ENCODE measurements around the gene ADAMTSL2.

The ADAMTSL2 gene

GRCh38 chr9:133584167-133584558, 49.7 kb downstream of the ADAMTSL2 start:
- Histone ChIP-seq H3K27ac (ENCODE audit: low read length) (no peak overlapping the region), H3K9ac (ENCODE audit: low read depth, low read length) (peak overlapping the region; percentile 10; the same call in 1 of the 2 replicates), H3K4me1 (ENCODE audit: insufficient read depth, low read length) (peaks cover 19% of the 10 kb centered on the region; the same call in 1 of the 2 replicates), H3K36me3 (ENCODE audit: insufficient read depth, low read depth, low read length) (no peaks in the 10 kb centered on the region), H3K9me3 (ENCODE audit: insufficient read depth, low read depth, low read length) (peaks cover 4% of the 10 kb centered on the region; the same call in 1 of the 2 replicates), H3K4me3 (ENCODE audit: low read length) (no peak overlapping the region; the same call in 1 of the 2 replicates), H3K27me3 (ENCODE audit: insufficient read depth, low read length) (no peaks in the 10 kb centered on the region; the same call in 1 of the 2 replicates)

GRCh38 chr9:133584559-133585476, 50.3 kb downstream of the ADAMTSL2 start:
- Histone ChIP-seq H3K4me3 (ENCODE audit: low read length) (peak overlapping the region; percentile 30; the same call in 1 of the 2 replicates), H3K9ac (ENCODE audit: low read depth, low read length) (peak overlapping the region; percentile 10; the same call in 1 of the 2 replicates), H3K4me1 (ENCODE audit: insufficient read depth, low read length) (peaks cover 19% of the 10 kb centered on the region; the same call in 1 of the 2 replicates), H3K27me3 (ENCODE audit: insufficient read depth, low read length) (no peaks in the 10 kb centered on the region; the same call in 1 of the 2 replicates), H3K36me3 (ENCODE audit: insufficient read depth, low read depth, low read length) (no peaks in the 10 kb centered on the region), H3K9me3 (ENCODE audit: insufficient read depth, low read depth, low read length) (peaks cover 4% of the 10 kb centered on the region; the same call in 1 of the 2 replicates), H3K27ac (ENCODE audit: low read length) (peak overlapping the region; percentile 26)

- Histone ChIP-seq H3K27me3 (ENCODE audit: insufficient read depth, low read length) (no peaks in the 10 kb centered on the region; the same call in 1 of the 2 replicates), H3K27ac (ENCODE audit: low read length) (no peak overlapping the region), H3K4me1 (ENCODE audit: insufficient read depth, low read length) (peaks cover 17% of the 10 kb centered on the region; the same call in 1 of the 2 replicates), H3K4me3 (ENCODE audit: low read length) (peak overlapping the region; percentile 30; the same call in 1 of the 2 replicates), H3K36me3 (ENCODE audit: insufficient read depth, low read depth, low read length) (no peaks in the 10 kb centered on the region), H3K9me3 (ENCODE audit: insufficient read depth, low read depth, low read length) (peaks cover 4% of the 10 kb centered on the region; the same call in 1 of the 2 replicates), H3K9ac (ENCODE audit: low read depth, low read length) (no peak overlapping the region)
Measured at GRCh38 chr9:133585481-133586351, 51.2 kb downstream of the ADAMTSL2 start.

GRCh38 chr9:133587051-133587450, 52.5 kb downstream of the ADAMTSL2 start:
- no peaks in the 10 kb centered on the region for H3K36me3 ChIP-seq (ENCODE audit: insufficient read depth, low read depth, low read length)
- peaks cover 10% of the 10 kb centered on the region; the same call in 1 of the 2 replicates for H3K4me1 ChIP-seq (ENCODE audit: insufficient read depth, low read length)
- H3K27me3 ChIP-seq (ENCODE audit: insufficient read depth, low read length), result no peaks in the 10 kb centered on the region; the same call in 1 of the 2 replicates
- H3K9me3 ChIP-seq (ENCODE audit: insufficient read depth, low read depth, low read length), result peaks cover 4% of the 10 kb centered on the region; the same call in 1 of the 2 replicates
- H3K9ac ChIP-seq (ENCODE audit: low read depth, low read length), result no peak overlapping the region
- no peak overlapping the region for H3K4me3 ChIP-seq (ENCODE audit: low read length)
- H3K27ac ChIP-seq (ENCODE audit: low read length), result no peak overlapping the region

- no peak overlapping the region for H3K9ac ChIP-seq (ENCODE audit: low read depth, low read length)
- H3K4me1 ChIP-seq (ENCODE audit: insufficient read depth, low read length), result peaks cover 10% of the 10 kb centered on the region; the same call in 1 of the 2 replicates
- peaks cover 4% of the 10 kb centered on the region; the same call in 1 of the 2 replicates for H3K9me3 ChIP-seq (ENCODE audit: insufficient read depth, low read depth, low read length)
- no peak overlapping the region for H3K27ac ChIP-seq (ENCODE audit: low read length)
- H3K27me3 ChIP-seq (ENCODE audit: insufficient read depth, low read length), result no peaks in the 10 kb centered on the region; the same call in 1 of the 2 replicates
- H3K4me3 ChIP-seq (ENCODE audit: low read length), result no peak overlapping the region
- H3K36me3 ChIP-seq (ENCODE audit: insufficient read depth, low read depth, low read length), result no peaks in the 10 kb centered on the region
Measured at GRCh38 chr9:133587466-133587865, 53.0 kb downstream of the ADAMTSL2 start.

- Histone ChIP-seq H3K4me1 (ENCODE audit: insufficient read depth, low read length) (peaks cover 5% of the 10 kb centered on the region; the same call in 1 of the 2 replicates), H3K36me3 (ENCODE audit: insufficient read depth, low read depth, low read length) (no peaks in the 10 kb centered on the region), H3K9ac (ENCODE audit: low read depth, low read length) (no peak overlapping the region), H3K9me3 (ENCODE audit: insufficient read depth, low read depth, low read length) (peaks cover 4% of the 10 kb centered on the region; the same call in 1 of the 2 replicates), H3K4me3 (ENCODE audit: low read length) (no peak overlapping the region), H3K27me3 (ENCODE audit: insufficient read depth, low read length) (no peaks in the 10 kb centered on the region; the same call in 1 of the 2 replicates), H3K27ac (ENCODE audit: low read length) (no peak overlapping the region)
Measured at GRCh38 chr9:133589454-133590227, 55.1 kb downstream of the ADAMTSL2 start.

- no peak overlapping the region for H3K4me3 ChIP-seq (ENCODE audit: low read length)
- peaks cover 4% of the 10 kb centered on the region; the same call in 1 of the 2 replicates for H3K9me3 ChIP-seq (ENCODE audit: insufficient read depth, low read depth, low read length)
- no peak overlapping the region for H3K9ac ChIP-seq (ENCODE audit: low read depth, low read length)
- H3K36me3 ChIP-seq (ENCODE audit: insufficient read depth, low read depth, low read length), result no peaks in the 10 kb centered on the region
- no peak overlapping the region for H3K27ac ChIP-seq (ENCODE audit: low read length)
- no peaks in the 10 kb centered on the region; the same call in 1 of the 2 replicates for H3K27me3 ChIP-seq (ENCODE audit: insufficient read depth, low read length)
- peaks cover 3% of the 10 kb centered on the region; the same call in 1 of the 2 replicates for H3K4me1 ChIP-seq (ENCODE audit: insufficient read depth, low read length)
Measured at GRCh38 chr9:133590231-133590855, 55.8 kb downstream of the ADAMTSL2 start.

GRCh38 chr9:133591116-133591910, 56.8 kb downstream of the ADAMTSL2 start:
- no peak overlapping the region for H3K9ac ChIP-seq (ENCODE audit: low read depth, low read length)
- no peak overlapping the region for H3K4me3 ChIP-seq (ENCODE audit: low read length)
- no peaks in the 10 kb centered on the region for H3K36me3 ChIP-seq (ENCODE audit: insufficient read depth, low read depth, low read length)
- peaks cover 4% of the 10 kb centered on the region; the same call in 1 of the 2 replicates for H3K9me3 ChIP-seq (ENCODE audit: insufficient read depth, low read depth, low read length)
- H3K27me3 ChIP-seq (ENCODE audit: insufficient read depth, low read length), result no peaks in the 10 kb centered on the region; the same call in 1 of the 2 replicates
- H3K4me1 ChIP-seq (ENCODE audit: insufficient read depth, low read length), result no peaks in the 10 kb centered on the region; the same call in 1 of the 2 replicates
- no peak overlapping the region for H3K27ac ChIP-seq (ENCODE audit: low read length)

- H3K4me1 ChIP-seq (ENCODE audit: insufficient read depth, low read length), result no peaks in the 10 kb centered on the region
- no peak overlapping the region for H3K27ac ChIP-seq (ENCODE audit: low read length)
- H3K27me3 ChIP-seq (ENCODE audit: insufficient read depth, low read length), result no peaks in the 10 kb centered on the region
- no peak overlapping the region for H3K9ac ChIP-seq (ENCODE audit: low read depth, low read length)
- peaks cover 10% of the 10 kb centered on the region; the same call in 1 of the 2 replicates for H3K9me3 ChIP-seq (ENCODE audit: insufficient read depth, low read depth, low read length)
- H3K36me3 ChIP-seq (ENCODE audit: insufficient read depth, low read depth, low read length), result no peaks in the 10 kb centered on the region
- no peak overlapping the region for H3K4me3 ChIP-seq (ENCODE audit: low read length)
Measured at GRCh38 chr9:133591985-133592384, 57.5 kb downstream of the ADAMTSL2 start.

All from iPS-20b (cell line).